A673 (cell line): ENCODE results near the gene ABR. TPM values are rescaled to one million over a fixed set of nuclear protein-coding genes. Genes with fewer than 3 reads are reported as not detected.

Experiments
- BruUV-seq: library from RNA; stranded (reverse); fragments of 400-500 nt; replicated peaks from 2 replicates; lab custom pipeline; 2021; lab: Mats Ljungman, UMichigan
- CTCF ChIA-PET: fragments of 300-600 bp; sonication (Branson Sonifier 250); formaldehyde crosslinking; loops from one replicate; lab custom pipeline; 2022; ENCODE audit warnings: antibody characterized with exemption; lab: Charles Lee
- POLR2A ChIA-PET: fragments of 300-600 bp; sonication (Branson Sonifier 250); formaldehyde crosslinking; loops from one replicate; lab custom pipeline; 2022; ENCODE audit warnings: antibody characterized with exemption; ENCODE audit not compliant: low non-redundant PET; lab: Charles Lee
- DNase-seq: peaks from one replicate; pipeline ENCODE4 v3.0.0-alpha.2; 2015; ENCODE audit warnings: low spot score
- H3K27ac ChIP-seq: fragments of 200-600 bp; sonication (generic); 2 replicates; pipeline ENCODE4 v1.5.1; 2016; ENCODE audit warnings: mixed run types, low read depth, mild to moderate bottlenecking, mixed read lengths, antibody characterized with exemption, low read length; ENCODE audit not compliant: poor library complexity, severe bottlenecking
- H3K27me3 ChIP-seq: fragments of 200-600 bp; sonication (generic); replicated peaks from 2 replicates; pipeline ENCODE4 v1.6.1; 2017; ENCODE audit warnings: mixed run types, low read depth, mild to moderate bottlenecking, mixed read lengths, antibody characterized with exemption, low read length; ENCODE audit not compliant: insufficient read depth, poor library complexity
- H3K36me3 ChIP-seq: fragments of 200-600 bp; sonication (generic); 2 replicates; pipeline ENCODE4 v1.6.1; 2016; ENCODE audit warnings: mixed run types, mild to moderate bottlenecking, mixed read lengths, antibody characterized with exemption, low read length; ENCODE audit not compliant: insufficient read depth, poor library complexity, severe bottlenecking
- H3K4me1 ChIP-seq: fragments of 200-600 bp; sonication (generic); 2 replicates; pipeline ENCODE4 v1.6.1; 2017; ENCODE audit warnings: mixed run types, mild to moderate bottlenecking, mixed read lengths, antibody characterized with exemption, low read length; ENCODE audit not compliant: insufficient read depth, poor library complexity, severe bottlenecking
- H3K4me3 ChIP-seq: fragments of 200-600 bp; sonication (generic); 2 replicates; pipeline ENCODE4 v1.5.1; 2016; ENCODE audit warnings: low read depth, mixed run types, mild to moderate bottlenecking, mixed read lengths, low read length; ENCODE audit not compliant: poor library complexity, severe bottlenecking
- H3K9me3 ChIP-seq: fragments of 200-600 bp; sonication (generic); 2 replicates; pipeline ENCODE4 v1.6.1; 2016; ENCODE audit warnings: mixed run types, low read depth, mild to moderate bottlenecking, mixed read lengths, antibody characterized with exemption, low read length; ENCODE audit not compliant: poor library complexity, severe bottlenecking
- EZH2 ChIP-seq: fragments of 200-600 bp; sonication (generic); IDR thresholded peaks from 2 replicates; pipeline ENCODE4 v1.6.1; 2017; ENCODE audit warnings: borderline replicate concordance, low read depth, mild to moderate bottlenecking, mixed read lengths, antibody characterized with exemption, low read length; ENCODE audit not compliant: poor library complexity, severe bottlenecking
- intact Hi-C: fragments of 100-400 bp; cut with micrococcal nuclease; formaldehyde crosslinking; loops from one replicate; pipeline ENCODE4 v1.10.0; 2022; ENCODE audit not compliant: unreplicated experiment
- total RNA-seq: library from RNA; stranded (reverse); gene quantifications from 2 replicates; pipeline ENCODE4 v1.2.3, GENCODE V29; 2021
- TF ChIP-seq, protein P1 (sequence below): fragments of 300-800, 200-600 bp; sonication (generic); conservative IDR thresholded peaks from 2 replicates; pipeline ENCODE4 v1.5.1; 2017; ENCODE audit warnings: low read depth, mild to moderate bottlenecking, antibody characterized with exemption, low read length, moderate library complexity, mixed read lengths

ABR gene
- total RNA-seq, 1 experiment from 2014 or later: 47.6 TPM

DNA sequence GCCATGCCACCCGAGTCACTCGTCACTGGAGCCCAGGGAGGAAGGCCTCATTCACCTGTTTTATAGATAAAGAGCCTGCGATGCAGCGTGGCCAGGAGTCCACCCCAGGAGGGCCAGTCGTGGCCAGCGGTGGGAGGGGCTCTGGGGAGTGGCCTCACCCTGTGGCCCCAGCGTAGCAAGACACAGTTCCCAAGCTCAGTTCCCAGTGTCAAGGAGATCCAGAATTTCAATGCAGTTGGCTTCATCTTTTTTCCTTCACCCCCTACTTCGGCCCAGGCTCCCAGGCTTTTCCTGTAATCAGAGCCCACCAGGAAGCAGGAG is 84.0 kb downstream of the ABR start:
- Histone ChIP-seq H3K27ac (no peak overlapping the region), H3K9me3 (no peaks in the 10 kb centered on the region), H3K4me1 (no peaks in the 10 kb centered on the region), H3K27me3 (no peaks in the 10 kb centered on the region), H3K4me3 (no peak overlapping the region), H3K36me3 (peaks cover 3% of the 10 kb centered on the region)
- intact Hi-C loops: no loop called here
- CTCF ChIA-PET: no interaction called here
- no TSS peak for BruUV-seq
- DNase-seq: no peak
- TF ChIP-seq, protein P1, sequence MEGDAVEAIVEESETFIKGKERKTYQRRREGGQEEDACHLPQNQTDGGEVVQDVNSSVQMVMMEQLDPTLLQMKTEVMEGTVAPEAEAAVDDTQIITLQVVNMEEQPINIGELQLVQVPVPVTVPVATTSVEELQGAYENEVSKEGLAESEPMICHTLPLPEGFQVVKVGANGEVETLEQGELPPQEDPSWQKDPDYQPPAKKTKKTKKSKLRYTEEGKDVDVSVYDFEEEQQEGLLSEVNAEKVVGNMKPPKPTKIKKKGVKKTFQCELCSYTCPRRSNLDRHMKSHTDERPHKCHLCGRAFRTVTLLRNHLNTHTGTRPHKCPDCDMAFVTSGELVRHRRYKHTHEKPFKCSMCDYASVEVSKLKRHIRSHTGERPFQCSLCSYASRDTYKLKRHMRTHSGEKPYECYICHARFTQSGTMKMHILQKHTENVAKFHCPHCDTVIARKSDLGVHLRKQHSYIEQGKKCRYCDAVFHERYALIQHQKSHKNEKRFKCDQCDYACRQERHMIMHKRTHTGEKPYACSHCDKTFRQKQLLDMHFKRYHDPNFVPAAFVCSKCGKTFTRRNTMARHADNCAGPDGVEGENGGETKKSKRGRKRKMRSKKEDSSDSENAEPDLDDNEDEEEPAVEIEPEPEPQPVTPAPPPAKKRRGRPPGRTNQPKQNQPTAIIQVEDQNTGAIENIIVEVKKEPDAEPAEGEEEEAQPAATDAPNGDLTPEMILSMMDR: no peak
- no peak for TF ChIP-seq EZH2
- POLR2A ChIA-PET: no interaction called here

DNA sequence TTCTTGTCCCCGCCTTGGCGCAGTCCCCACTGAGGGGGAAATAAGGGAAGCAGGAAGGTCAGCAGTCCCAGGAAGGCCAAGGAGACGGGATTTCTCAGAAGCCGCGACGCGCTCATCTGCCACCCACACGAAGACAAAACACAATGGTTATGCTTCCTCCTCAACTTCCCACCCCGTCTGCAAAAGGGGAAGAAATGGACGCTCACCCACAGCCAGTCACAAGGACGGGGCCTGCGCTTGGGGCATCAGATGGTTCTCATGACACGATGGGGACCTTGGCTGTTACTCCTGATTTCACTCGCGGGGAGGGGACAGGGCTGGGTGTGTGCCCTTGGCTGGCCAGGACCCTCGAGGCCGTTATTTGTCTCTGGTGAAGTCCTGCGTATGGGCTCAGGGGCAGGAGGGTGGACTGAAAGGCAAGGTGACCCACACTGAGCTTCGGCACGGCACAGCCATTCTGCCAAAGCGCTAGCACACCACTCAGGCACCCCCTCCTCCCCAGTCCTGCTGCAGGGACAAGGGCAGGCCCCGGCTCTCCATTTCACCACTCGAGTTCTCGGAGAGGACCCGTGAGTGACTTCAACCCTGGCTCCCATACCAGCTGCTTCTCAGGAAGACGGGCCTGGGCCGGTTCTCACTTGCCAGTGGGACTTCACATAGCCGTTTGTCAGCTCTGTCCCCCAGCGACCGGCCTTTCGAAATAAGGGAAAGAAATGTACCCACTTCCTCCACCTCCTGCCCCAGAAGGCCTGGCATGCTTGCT is 84.5 kb downstream of the ABR start:
- intact Hi-C loops: no loop called here
- Histone ChIP-seq H3K4me1 (no peaks in the 10 kb centered on the region), H3K27me3 (no peaks in the 10 kb centered on the region), H3K9me3 (no peaks in the 10 kb centered on the region), H3K36me3 (peaks cover 3% of the 10 kb centered on the region), H3K4me3 (no peak overlapping the region), H3K27ac (no peak overlapping the region)
- POLR2A ChIA-PET: no interaction called here
- DNase-seq: no peak
- TF ChIP-seq, protein P1: no peak
- no peak for TF ChIP-seq EZH2
- no TSS peak for BruUV-seq
- CTCF ChIA-PET: no interaction called here

DNA sequence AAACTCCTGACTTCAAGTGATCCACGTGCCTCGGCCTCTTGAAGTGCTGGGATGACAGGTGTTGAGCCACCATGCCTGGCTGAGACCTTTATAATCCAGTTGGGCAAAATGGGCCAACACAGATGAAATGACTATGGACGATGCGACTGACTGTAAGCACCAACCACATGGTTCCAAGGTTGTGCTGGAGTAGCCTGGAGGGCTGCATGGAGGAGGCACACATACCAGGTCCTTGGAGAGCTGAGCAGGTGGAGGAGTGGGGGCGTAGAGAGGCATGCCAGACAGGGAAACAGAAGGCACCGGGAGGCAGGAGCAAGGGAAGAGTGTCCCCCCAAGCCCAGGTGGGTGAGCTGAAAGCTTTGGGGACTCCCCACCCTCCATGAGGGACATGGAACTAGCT is 85.2 kb downstream of the ABR start:
- H3K36me3 ChIP-seq: peaks cover 3% of the 10 kb centered on the region
- no peaks in the 10 kb centered on the region for H3K27me3 ChIP-seq
- POLR2A ChIA-PET: no interaction called here
- DNase-seq: no peak
- CTCF ChIA-PET: no interaction called here
- BruUV-seq: no TSS peak
- H3K4me3 ChIP-seq: no peak overlapping the region
- no peaks in the 10 kb centered on the region for H3K9me3 ChIP-seq
- intact Hi-C loops: no loop called here
- TF ChIP-seq, protein P1: no peak
- no peak for TF ChIP-seq EZH2
- no peaks in the 10 kb centered on the region for H3K4me1 ChIP-seq
- H3K27ac ChIP-seq: no peak overlapping the region
